Right lobe of liver (tissue), 4 donors: ENCODE data around the gene FGF18.

Experiments
- CTCF ChIP-seq, 4 donors: fragments of 200-600 bp in 3 of 4; fragments of 450-650 bp in 1 of 4; IDR thresholded peaks; one replicate each; pipeline versions ENCODE4 v1.5.1 to v1.8.0; 2016 to 2022; ENCODE audit warnings: antibody characterized with exemption in 4 of 4, mild to moderate bottlenecking in 2 of 4
- POLR2A ChIP-seq: fragments of 450-650 bp; IDR thresholded peaks from one replicate; pipeline ENCODE4 v1.6.1; 2017; ENCODE audit warnings: antibody characterized with exemption, mild to moderate bottlenecking
- donor health status: DM: no; HTN: no; CAD: no.
- donor health status: DM: no; HTN: no; CAD: no.
- donor health status: DM: no; HTN: yes; CAD: no.

GRCh38 chr5:171477666-171478065, 58.2 kb downstream of the FGF18 start:
- no peak for TF ChIP-seq CTCF (IDR thresholded peaks at IDR 0.05)
- no peak for TF ChIP-seq POLR2A
